Measurements from ENCODE around the gene PAX8. TPM values are rescaled to one million over a fixed set of nuclear protein-coding genes. Genes with fewer than 3 reads are reported as not detected.
A peak's percentile ranks its signal among the peaks of the same experiment; 100 is the strongest.

Gene PAX8
- total and polyA plus RNA-seq, 2 donors (not counting 1 experiment from before 2014, with no cell fraction given): 0.45 to 0.64 TPM

- Histone ChIP-seq H2AFZ (ENCODE audit: insufficient read depth, low read depth, low read length, poor library complexity, severe bottlenecking) (no peak overlapping the region), H3K4me3 (ENCODE audit: control extremely low read depth in 1 of 5, extremely low read depth in 1 of 5, insufficient read depth in 1 of 5, low read depth in 2 of 5, low read length in 4 of 5) (no peak overlapping the region), H3K9ac (ENCODE audit: low read length) (no peak overlapping the region), H3K4me1 (ENCODE audit: control insufficient read depth in 2 of 2, insufficient read depth in 2 of 2, low read length in 2 of 2) (peaks cover 4 to 8% of the 10 kb centered on the region in 2 donors), H3K4me2 (replicated peaks; ENCODE audit: low read depth, low read length, poor library complexity, severe bottlenecking) (no peak overlapping the region), H3K27ac (ENCODE audit: low read length in 2 of 2) (no peak overlapping the region), H3K9me3 (ENCODE audit: control extremely low read depth in 1 of 3, control insufficient read depth in 2 of 3, insufficient read depth in 1 of 3, low read length in 2 of 3) (no peaks in the 10 kb centered on the region), H3K27me3 (replicated peaks in 1 of 4; ENCODE audit: control extremely low read depth in 1 of 4, control insufficient read depth in 3 of 4, insufficient read depth in 4 of 4, low read length in 3 of 4) (peaks cover 0 to 12% (median 2%) of the 10 kb centered on the region in 4 experiments), H3K36me3 (replicated peaks in 1 of 2; ENCODE audit: control extremely low read depth in 1 of 2, control insufficient read depth in 1 of 2, extremely low read depth in 1 of 2, insufficient read depth in 2 of 2, low read length in 1 of 2) (no peaks in the 10 kb centered on the region), H3K79me2 (ENCODE audit: control insufficient read depth, insufficient read depth, low read length) (no peaks in the 10 kb centered on the region), H4K20me1 (ENCODE audit: control insufficient read depth, insufficient read depth, low read length, poor library complexity, severe bottlenecking) (no peaks in the 10 kb centered on the region)
- 57% methylated on average over 3 of the region's 8 CpGs for whole genome bisulfite sequencing (ENCODE audit: insufficient coverage)
- CTCF ChIA-PET: no interaction called here
- H3K4me3 Mint-ChIP-seq: no peak overlapping the region
- H3K4me1 Mint-ChIP-seq: peaks cover 14% of the 10 kb centered on the region
- peaks cover 13% of the 10 kb centered on the region for H3K27me3 Mint-ChIP-seq
- no peak overlapping the region for H3K27ac Mint-ChIP-seq
- no peak for DNase-seq
- no peak for ATAC-seq (ENCODE audit: low read depth)
- TF ChIP-seq CTCF (IDR thresholded peaks at IDR 0.05) (no peak), EZH2 (IDR thresholded peaks at IDR 0.05; ENCODE audit: borderline replicate concordance, insufficient read depth, low read depth, low read length, poor library complexity, severe bottlenecking) (no peak)
- POLR2A ChIA-PET: no interaction called here
- no peaks in the 10 kb centered on the region for H3K9me3 Mint-ChIP-seq (ENCODE audit: insufficient read depth)
- intact Hi-C loops (cut with micrococcal nuclease): no loop called here
Observed at GRCh38 chr2:113209011-113209645, 69.6 kb downstream of the PAX8 start.

- Histone ChIP-seq H3K4me3 (ENCODE audit: control extremely low read depth in 1 of 5, extremely low read depth in 1 of 5, insufficient read depth in 1 of 5, low read depth in 2 of 5, low read length in 4 of 5) (no peak overlapping the region), H3K9ac (ENCODE audit: low read length) (no peak overlapping the region), H2AFZ (ENCODE audit: insufficient read depth, low read depth, low read length, poor library complexity, severe bottlenecking) (no peak overlapping the region), H3K36me3 (replicated peaks in 1 of 2; ENCODE audit: control extremely low read depth in 1 of 2, control insufficient read depth in 1 of 2, extremely low read depth in 1 of 2, insufficient read depth in 2 of 2, low read length in 1 of 2) (no peaks in the 10 kb centered on the region), H3K27me3 (replicated peaks in 1 of 4; ENCODE audit: control extremely low read depth in 1 of 4, control insufficient read depth in 3 of 4, insufficient read depth in 4 of 4, low read length in 3 of 4) (peaks cover 0 to 9% (median 2%) of the 10 kb centered on the region in 4 experiments), H3K4me2 (replicated peaks; ENCODE audit: low read depth, low read length, poor library complexity, severe bottlenecking) (no peak overlapping the region), H3K79me2 (ENCODE audit: control insufficient read depth, insufficient read depth, low read length) (no peaks in the 10 kb centered on the region), H3K4me1 (ENCODE audit: control insufficient read depth in 2 of 2, insufficient read depth in 2 of 2, low read length in 2 of 2) (peaks cover 6 to 12% of the 10 kb centered on the region in 2 donors), H4K20me1 (ENCODE audit: control insufficient read depth, insufficient read depth, low read length, poor library complexity, severe bottlenecking) (peaks cover 4% of the 10 kb centered on the region), H3K9me3 (ENCODE audit: control extremely low read depth in 1 of 3, control insufficient read depth in 2 of 3, insufficient read depth in 1 of 3, low read length in 2 of 3) (no peaks in the 10 kb centered on the region), H3K27ac (ENCODE audit: low read length in 2 of 2) (no peak overlapping the region)
- intact Hi-C loops (cut with micrococcal nuclease): no loop called here
- no peaks in the 10 kb centered on the region for H3K9me3 Mint-ChIP-seq (ENCODE audit: insufficient read depth)
- DNase-seq (no peak), ATAC-seq (ENCODE audit: low read depth) (no peak)
- H3K4me1 Mint-ChIP-seq: peaks cover 17% of the 10 kb centered on the region
- peaks cover 11% of the 10 kb centered on the region for H3K27me3 Mint-ChIP-seq
- ChIA-PET POLR2A (no interaction called here), CTCF (interaction anchor here (1.0 kb wide), 1 partner anchor 72 kb away, joined by 3 read pairs; no protein-coding TSS in a partner anchor)
- no peak overlapping the region for H3K4me3 Mint-ChIP-seq
- no peak for TF ChIP-seq EZH2 (IDR thresholded peaks at IDR 0.05; ENCODE audit: borderline replicate concordance, insufficient read depth, low read depth, low read length, poor library complexity, severe bottlenecking)
- no peak for TF ChIP-seq CTCF (IDR thresholded peaks at IDR 0.05)
- H3K27ac Mint-ChIP-seq: peak overlapping the region; percentile 37
- 91% methylated on average over 5 of the region's 5 CpGs for WGBS (ENCODE audit: insufficient coverage)
Observed at GRCh38 chr2:113208396-113208795, 70.3 kb downstream of the PAX8 start.
